Suppressor macrophage treated with lipopolysaccharide for 4 hours (primary cell): ENCODE measurements around the gene FBXO45.
"Not testable (repeated sequence)": the region's sequence is repeated elsewhere in the genome, so short reads cannot be mapped to it uniquely, and the experiment has no call there.

ENCODE experiments used
- DNase-seq: peaks from one replicate; pipeline ENCODE4 v3.0.0-alpha.2; 2020

FBXO45 gene

GRCh38 chr3:196568246-196569002 is at the start of gene FBXO45, which contains the start of gene WDR53:
FBXO45 (plus strand) TSS chr3:196568660; CDS start chr3:196568985, 325 bp downstream.
WDR53 (minus strand) TSS chr3:196568554; CDS start chr3:196561475, 7,079 bp downstream.
- DNase-seq, result peak; percentile 97

GRCh38 chr3:196518966-196519717 is 49.3 kb upstream of the FBXO45 start:
- DNase-seq, result peak; percentile 91

- no peak for DNase-seq
Observed at GRCh38 chr3:196519718-196520082, 48.8 kb upstream of the FBXO45 start.

GRCh38 chr3:196521291-196521690 is 47.2 kb upstream of the FBXO45 start:
- not testable (repeated sequence) for DNase-seq

- no peak for DNase-seq
Observed at GRCh38 chr3:196523841-196524240, 44.6 kb upstream of the FBXO45 start.

- DNase-seq, result no peak
Observed at GRCh38 chr3:196524527-196524926, 43.9 kb upstream of the FBXO45 start.

GRCh38 chr3:196525141-196525540 is 43.3 kb upstream of the FBXO45 start:
- DNase-seq, result no peak

GRCh38 chr3:196528639-196529233 is 39.7 kb upstream of the FBXO45 start:
- peak; percentile 91 for DNase-seq

GRCh38 chr3:196531418-196531817 is 37.0 kb upstream of the FBXO45 start:
- DNase-seq, result peak; percentile 27

- DNase-seq, result no peak
Observed at GRCh38 chr3:196533260-196533681, 35.2 kb upstream of the FBXO45 start.

- DNase-seq, result peak; percentile 51
Observed at GRCh38 chr3:196537319-196537984, 31.0 kb upstream of the FBXO45 start.

GRCh38 chr3:196541684-196542445 is 26.6 kb upstream of the FBXO45 start:
- DNase-seq, result no peak

GRCh38 chr3:196544491-196544992 is 23.9 kb upstream of the FBXO45 start:
- DNase-seq, result peak; percentile 9

- no peak for DNase-seq
Observed at GRCh38 chr3:196546537-196546936, 21.9 kb upstream of the FBXO45 start.

GRCh38 chr3:196547067-196547466 is 21.4 kb upstream of the FBXO45 start:
- no peak for DNase-seq

- DNase-seq, result not testable (repeated sequence)
Observed at GRCh38 chr3:196549312-196549711, 19.1 kb upstream of the FBXO45 start.

- DNase-seq, result not testable (repeated sequence)
Observed at GRCh38 chr3:196550172-196550571, 18.3 kb upstream of the FBXO45 start.

GRCh38 chr3:196552253-196552652 is 16.2 kb upstream of the FBXO45 start:
- no peak for DNase-seq

- DNase-seq, result no peak
Observed at GRCh38 chr3:196553551-196553950, 14.9 kb upstream of the FBXO45 start.

GRCh38 chr3:196554205-196554604 is 14.3 kb upstream of the FBXO45 start:
- DNase-seq, result peak; percentile 42

- no peak for DNase-seq
Observed at GRCh38 chr3:196555295-196555694, 13.2 kb upstream of the FBXO45 start.

- DNase-seq, result no peak
Observed at GRCh38 chr3:196557236-196557635, 11.2 kb upstream of the FBXO45 start.
